ENCODE data around the gene ASF1B. TPM values are rescaled to one million over a fixed set of nuclear protein-coding genes. Genes with fewer than 3 reads are reported as not detected.

The ASF1B gene
- total RNA-seq, 1 experiment from 2014 or later: 78.1 TPM

DNA sequence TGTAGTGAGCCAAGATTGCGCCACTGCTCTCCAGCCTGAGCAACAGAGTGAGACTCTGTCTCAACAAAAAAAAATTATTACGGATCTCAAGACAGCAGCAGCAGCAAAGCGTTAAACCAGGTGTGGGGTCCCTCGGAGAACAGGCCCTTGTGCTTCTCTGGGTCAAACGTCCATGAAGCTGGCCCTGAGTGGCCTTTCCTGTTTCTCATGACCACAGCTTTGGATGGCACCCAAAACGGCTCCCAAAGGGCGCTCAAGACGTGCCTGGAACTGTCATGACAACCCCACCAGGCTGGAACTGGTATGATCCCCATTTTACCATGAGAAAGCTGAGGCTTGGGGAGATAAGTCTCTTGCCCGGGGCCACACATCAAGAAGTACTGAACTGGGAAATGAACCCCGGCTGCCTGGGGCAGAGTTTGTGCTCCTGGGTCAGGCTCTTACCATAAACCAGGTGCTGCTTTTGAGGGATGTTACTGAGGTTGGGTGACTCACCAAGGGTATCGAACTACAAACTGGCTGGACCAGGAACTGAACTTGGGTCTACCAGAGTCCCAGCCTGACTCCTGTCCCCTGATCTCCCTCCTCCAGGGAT, 34.2 kb downstream of the ASF1B start:
- 0 out of 4 replicates have a peak, but pooled peaks cover 0 to 4% of the 10 kb centered on the region in 2 experiments for H3K4me1 ChIP-seq (ENCODE audit: control insufficient read depth in 1 of 2, insufficient read depth in 2 of 2, low read length in 2 of 2)
- no peak overlapping the region for H3K4me3 ChIP-seq (replicated peaks in 1 of 2; ENCODE audit: low read depth in 1 of 2, low read length in 2 of 2)
- ChIA-PET POLR2A (no interaction called here), RAD21 (ENCODE audit: low non-redundant PET in 1 of 2, low total read pairs in 2 of 2, uncharacterized antibody in 2 of 2, unreplicated experiment in 2 of 2) (no interaction called here), CTCF (no interaction called here)
- no peak overlapping the region for H3K27ac ChIP-seq (ENCODE audit: low read depth, low read length)
- H3K9me3 ChIP-seq (ENCODE audit: control insufficient read depth in 1 of 2, insufficient read depth in 1 of 2, low read depth in 1 of 2, low read length in 2 of 2): no peaks in the 10 kb centered on the region
- no peaks in the 10 kb centered on the region for H4K20me1 ChIP-seq (ENCODE audit: insufficient read depth)
- no peaks in the 10 kb centered on the region for H3K27me3 ChIP-seq (ENCODE audit: insufficient read depth, low read length)
- H2AFZ ChIP-seq (ENCODE audit: low read depth, low read length, poor library complexity, severe bottlenecking): no peak overlapping the region
- TF ChIP-seq EZH2phosphoT487 (IDR thresholded peaks at IDR 0.05; ENCODE audit: borderline replicate concordance) (no peak), POLR2AphosphoS5 (IDR thresholded peaks at IDR 0.05; ENCODE audit: low read depth, low read length) (no peak), JUND (IDR thresholded peaks at IDR 0.05) (no peak), ZFX (IDR thresholded peaks at IDR 0.05) (no peak), EGR1 (IDR thresholded peaks at IDR 0.05; ENCODE audit: low read depth) (no peak), ELF1 (IDR thresholded peaks at IDR 0.05; ENCODE audit: borderline replicate concordance, low read depth) (no peak), SP1 (IDR thresholded peaks at IDR 0.05; ENCODE audit: low read depth) (no peak), CEBPB (IDR thresholded peaks at IDR 0.05; ENCODE audit: low read depth) (no peak), YY1 (IDR thresholded peaks at IDR 0.05; ENCODE audit: extremely low read depth, insufficient replicate concordance, low read depth, low read length) (no peak), EZH2 (IDR thresholded peaks at IDR 0.05) (no peak), POLR2A (IDR thresholded peaks at IDR 0.05; ENCODE audit: borderline replicate concordance, extremely low read depth, insufficient read depth, insufficient read length) (no peak), FOSL1 (IDR thresholded peaks at IDR 0.05; ENCODE audit: low read depth) (no peak), SIN3A (IDR thresholded peaks at IDR 0.05; ENCODE audit: low read depth) (no peak)
- TF ChIP-seq, protein P1, sequence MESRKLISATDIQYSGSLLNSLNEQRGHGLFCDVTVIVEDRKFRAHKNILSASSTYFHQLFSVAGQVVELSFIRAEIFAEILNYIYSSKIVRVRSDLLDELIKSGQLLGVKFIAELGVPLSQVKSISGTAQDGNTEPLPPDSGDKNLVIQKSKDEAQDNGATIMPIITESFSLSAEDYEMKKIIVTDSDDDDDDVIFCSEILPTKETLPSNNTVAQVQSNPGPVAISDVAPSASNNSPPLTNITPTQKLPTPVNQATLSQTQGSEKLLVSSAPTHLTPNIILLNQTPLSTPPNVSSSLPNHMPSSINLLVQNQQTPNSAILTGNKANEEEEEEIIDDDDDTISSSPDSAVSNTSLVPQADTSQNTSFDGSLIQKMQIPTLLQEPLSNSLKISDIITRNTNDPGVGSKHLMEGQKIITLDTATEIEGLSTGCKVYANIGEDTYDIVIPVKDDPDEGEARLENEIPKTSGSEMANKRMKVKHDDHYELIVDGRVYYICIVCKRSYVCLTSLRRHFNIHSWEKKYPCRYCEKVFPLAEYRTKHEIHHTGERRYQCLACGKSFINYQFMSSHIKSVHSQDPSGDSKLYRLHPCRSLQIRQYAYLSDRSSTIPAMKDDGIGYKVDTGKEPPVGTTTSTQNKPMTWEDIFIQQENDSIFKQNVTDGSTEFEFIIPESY (IDR thresholded peaks at IDR 0.05; ENCODE audit: extremely low read depth, insufficient replicate concordance, low read length): no peak
- TF ChIP-seq, protein P2, sequence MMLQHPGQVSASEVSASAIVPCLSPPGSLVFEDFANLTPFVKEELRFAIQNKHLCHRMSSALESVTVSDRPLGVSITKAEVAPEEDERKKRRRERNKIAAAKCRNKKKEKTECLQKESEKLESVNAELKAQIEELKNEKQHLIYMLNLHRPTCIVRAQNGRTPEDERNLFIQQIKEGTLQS (IDR thresholded peaks at IDR 0.05): no peak
- no peaks in the 10 kb centered on the region for H3K9me2 ChIP-seq (ENCODE audit: insufficient read depth)
- no peak overlapping the region for H3K9ac ChIP-seq (ENCODE audit: low read length)
- DNase-seq (ENCODE audit: low read depth, low spot score): no peak
- BruUV-seq (replicated peaks): no TSS peak
- H3K79me2 ChIP-seq (ENCODE audit: insufficient read depth, low read length): no peaks in the 10 kb centered on the region
- intact Hi-C loops (cut with micrococcal nuclease): no loop called here
- peaks cover 8 to 13% of the 10 kb centered on the region in 2 experiments for H3K36me3 ChIP-seq (ENCODE audit: control insufficient read depth in 1 of 2, insufficient read depth in 2 of 2, low read length in 2 of 2)
- ATAC-seq: no peak
- no peak overlapping the region for H3K4me2 ChIP-seq (ENCODE audit: low read length)

Data from HCT116 (cell line).